NCI-H748 (cell line): Measurements from ENCODE around the gene PODXL2.

Experiments
- DNase-seq: peaks from one replicate; lab custom pipeline; 2025; ENCODE audit not compliant: unreplicated experiment; lab: John Stamatoyannopoulos, UW

PODXL2 gene

GRCh38 chr3:127688022-127688415 lies 59.0 kb downstream of the PODXL2 start:
- DNase-seq, result no peak

- no peak for DNase-seq
Measured at GRCh38 chr3:127688416-127689265, 59.7 kb downstream of the PODXL2 start.

- DNase-seq, result no peak
Measured at GRCh38 chr3:127689266-127689860, 60.4 kb downstream of the PODXL2 start.

GRCh38 chr3:127690106-127690505 lies 61.1 kb downstream of the PODXL2 start:
- DNase-seq, result no peak

GRCh38 chr3:127690823-127691452 lies 62.0 kb downstream of the PODXL2 start:
- no peak for DNase-seq

- no peak for DNase-seq
Measured at GRCh38 chr3:127691489-127691888, 62.5 kb downstream of the PODXL2 start.

- DNase-seq, result no peak
Measured at GRCh38 chr3:127691974-127692373, 63.0 kb downstream of the PODXL2 start.

- DNase-seq, result no peak
Measured at GRCh38 chr3:127692501-127693335, 63.7 kb downstream of the PODXL2 start.

- no peak for DNase-seq
Measured at GRCh38 chr3:127693336-127693843, 64.4 kb downstream of the PODXL2 start.

GRCh38 chr3:127694467-127695215 lies 65.7 kb downstream of the PODXL2 start:
- DNase-seq, result peak; percentile 47

GRCh38 chr3:127697551-127698240 lies 68.7 kb downstream of the PODXL2 start:
- peak; percentile 10 for DNase-seq

GRCh38 chr3:127698286-127698685 lies 69.3 kb downstream of the PODXL2 start:
- DNase-seq, result no peak

GRCh38 chr3:127698691-127699415 lies 69.9 kb downstream of the PODXL2 start:
- DNase-seq, result no peak

- DNase-seq, result no peak
Measured at GRCh38 chr3:127699416-127700300, 70.7 kb downstream of the PODXL2 start.

- DNase-seq, result no peak
Measured at GRCh38 chr3:127700406-127700805, 71.4 kb downstream of the PODXL2 start.

- DNase-seq, result no peak
Measured at GRCh38 chr3:127701280-127701911, 72.4 kb downstream of the PODXL2 start.

- no peak for DNase-seq
Measured at GRCh38 chr3:127702151-127702578, 73.2 kb downstream of the PODXL2 start.
